Esophagus squamous epithelium (tissue), 4 donors: Measurements from ENCODE around the gene GMCL2.

Experiments
- POLR2A ChIP-seq, 4 donors: fragments of 450-650 bp; IDR thresholded peaks; one replicate each; pipeline ENCODE4 v1.6.1; 2017; ENCODE audit warnings: antibody characterized with exemption in 4 of 4, mild to moderate bottlenecking in 4 of 4, moderate library complexity in 3 of 4
- TF ChIP-seq, protein P1 (sequence below), 6 experiments: fragments of 450-650 bp in 4 of 6; fragments of 200-600 bp in 2 of 6; sonication (generic) in 2 of 6; IDR thresholded peaks; one replicate each; pipeline ENCODE4 v1.5.1; 2016 to 2019; ENCODE audit warnings: antibody characterized with exemption in 6 of 6, mild to moderate bottlenecking in 4 of 6, moderate library complexity in 4 of 6

- TF ChIP-seq, protein P1, sequence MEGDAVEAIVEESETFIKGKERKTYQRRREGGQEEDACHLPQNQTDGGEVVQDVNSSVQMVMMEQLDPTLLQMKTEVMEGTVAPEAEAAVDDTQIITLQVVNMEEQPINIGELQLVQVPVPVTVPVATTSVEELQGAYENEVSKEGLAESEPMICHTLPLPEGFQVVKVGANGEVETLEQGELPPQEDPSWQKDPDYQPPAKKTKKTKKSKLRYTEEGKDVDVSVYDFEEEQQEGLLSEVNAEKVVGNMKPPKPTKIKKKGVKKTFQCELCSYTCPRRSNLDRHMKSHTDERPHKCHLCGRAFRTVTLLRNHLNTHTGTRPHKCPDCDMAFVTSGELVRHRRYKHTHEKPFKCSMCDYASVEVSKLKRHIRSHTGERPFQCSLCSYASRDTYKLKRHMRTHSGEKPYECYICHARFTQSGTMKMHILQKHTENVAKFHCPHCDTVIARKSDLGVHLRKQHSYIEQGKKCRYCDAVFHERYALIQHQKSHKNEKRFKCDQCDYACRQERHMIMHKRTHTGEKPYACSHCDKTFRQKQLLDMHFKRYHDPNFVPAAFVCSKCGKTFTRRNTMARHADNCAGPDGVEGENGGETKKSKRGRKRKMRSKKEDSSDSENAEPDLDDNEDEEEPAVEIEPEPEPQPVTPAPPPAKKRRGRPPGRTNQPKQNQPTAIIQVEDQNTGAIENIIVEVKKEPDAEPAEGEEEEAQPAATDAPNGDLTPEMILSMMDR (IDR thresholded peaks at IDR 0.05): peak in 2 of 6 experiments; percentile 7 to 8
- TF ChIP-seq POLR2A (IDR thresholded peaks at IDR 0.05): peak in 3 of 4 donors; percentile 75 to 100 (median 99)
Observed at GRCh38 chr5:178204182-178204934, 17.2 kb upstream of the GMCL2 start, which contains the start of gene HNRNPAB.
